ENCODE data around the gene UBE2H.
"Not testable (repeated sequence)": the region's sequence is repeated elsewhere in the genome, so short reads cannot be mapped to it uniquely, and the experiment has no call there.

UBE2H gene

GRCh38 chr7:129952653-129953560, at the start of gene UBE2H:
TSS of gene UBE2H (minus strand) at chr7:129952960. CDS start at chr7:129952555, 405 bp downstream.
- peak; percentile 82 for DNase-seq

- DNase-seq = no peak
These were observed 45.7 kb upstream of the UBE2H start for GRCh38 chr7:129998446-129998845.

GRCh38 chr7:129997285-129997684, 44.5 kb upstream of the UBE2H start:
- no peak for DNase-seq

GRCh38 chr7:129993275-129993674, 40.5 kb upstream of the UBE2H start:
- no peak for DNase-seq

- DNase-seq = no peak
These were observed 37.8 kb upstream of the UBE2H start for GRCh38 chr7:129990403-129991192.

- DNase-seq = no peak
These were observed 36.7 kb upstream of the UBE2H start for GRCh38 chr7:129989466-129989865.

GRCh38 chr7:129986600-129986999, 33.8 kb upstream of the UBE2H start:
- no peak for DNase-seq

- no peak for DNase-seq
These were observed 27.9 kb upstream of the UBE2H start for GRCh38 chr7:129980667-129981066.

GRCh38 chr7:129975309-129975708, 22.5 kb upstream of the UBE2H start:
- no peak for DNase-seq

GRCh38 chr7:129970816-129971215, 18.1 kb upstream of the UBE2H start:
- no peak for DNase-seq

- no peak for DNase-seq
These were observed 17.2 kb upstream of the UBE2H start for GRCh38 chr7:129969881-129970446.

GRCh38 chr7:129968592-129969383, 16.0 kb upstream of the UBE2H start:
- DNase-seq = no peak

GRCh38 chr7:129960204-129960475, 7.4 kb upstream of the UBE2H start:
- not testable (repeated sequence) for DNase-seq

GRCh38 chr7:129959471-129960203, 6.9 kb upstream of the UBE2H start:
- no peak for DNase-seq

GRCh38 chr7:129958643-129959470, 6.1 kb upstream of the UBE2H start:
- no peak for DNase-seq

GRCh38 chr7:129955993-129956543, 3.3 kb upstream of the UBE2H start:
- DNase-seq = no peak

GRCh38 chr7:129952086-129952652, 591 bp downstream of the UBE2H start:
- no peak for DNase-seq

GRCh38 chr7:129951226-129952085, 1.3 kb downstream of the UBE2H start:
- no peak for DNase-seq

GRCh38 chr7:129950933-129951225, 1.9 kb downstream of the UBE2H start:
- DNase-seq = no peak

All from NCI-H1436 (cell line).